Upper lobe of left lung (tissue), 4 donors: ENCODE data around the gene SHC2.

ENCODE experiments used
- CTCF ChIP-seq, 6 experiments: fragments of 450-650 bp in 4 of 6; fragments of 200-600 bp in 2 of 6; sonication (generic) in 2 of 6; IDR thresholded peaks; one replicate each; pipeline ENCODE4 v1.5.1; 2016 to 2019; ENCODE audit warnings: antibody characterized with exemption in 6 of 6
- EP300 ChIP-seq, 4 donors: sonication (generic); formaldehyde crosslinking; IDR thresholded peaks; one replicate each; pipeline ENCODE4 v1.5.1; 2017; ENCODE audit warnings: antibody characterized with exemption in 4 of 4, control low read depth in 2 of 4
- POLR2A ChIP-seq, 4 donors: fragments of 450-650 bp; IDR thresholded peaks; one replicate each; pipeline ENCODE4 v1.5.1; 2016 to 2017; ENCODE audit warnings: antibody characterized with exemption in 4 of 4, mild to moderate bottlenecking in 2 of 4
- POLR2AphosphoS5 ChIP-seq, 2 donors: sonication (generic); formaldehyde crosslinking; IDR thresholded peaks; one replicate each; pipeline ENCODE4 v1.5.1; 2017; ENCODE audit warnings: antibody characterized with exemption in 2 of 2

GRCh38 chr19:419721-420515 is 40.9 kb downstream of the SHC2 start:
- TF ChIP-seq CTCF (IDR thresholded peaks at IDR 0.05) (no peak), POLR2A (IDR thresholded peaks at IDR 0.05) (no peak), POLR2AphosphoS5 (IDR thresholded peaks at IDR 0.05) (no peak), EP300 (IDR thresholded peaks at IDR 0.05) (no peak)
